Mucosa of gallbladder (tissue), 1 donor: ENCODE results near the gene LRP1. TPM values are rescaled to one million over a fixed set of nuclear protein-coding genes. Genes with fewer than 3 reads are reported as not detected.

Experiments
- DNase-seq: peaks from one replicate; pipeline ENCODE4 v3.0.0-alpha.2; 2020; ENCODE audit warnings: low spot score
- total RNA-seq: library from RNA; stranded (reverse); gene quantifications from one replicate; pipeline ENCODE4 v1.2.1, GENCODE V29; 2021
- donor health status: DM: no; HTN: no; CAD: no.

The LRP1 gene
- total RNA-seq, 1 donor from 2014 or later: 241 TPM

- no peak for DNase-seq
These were observed 6.7 kb downstream of the LRP1 start for GRCh38 chr12:57134949-57135348.

DNA sequence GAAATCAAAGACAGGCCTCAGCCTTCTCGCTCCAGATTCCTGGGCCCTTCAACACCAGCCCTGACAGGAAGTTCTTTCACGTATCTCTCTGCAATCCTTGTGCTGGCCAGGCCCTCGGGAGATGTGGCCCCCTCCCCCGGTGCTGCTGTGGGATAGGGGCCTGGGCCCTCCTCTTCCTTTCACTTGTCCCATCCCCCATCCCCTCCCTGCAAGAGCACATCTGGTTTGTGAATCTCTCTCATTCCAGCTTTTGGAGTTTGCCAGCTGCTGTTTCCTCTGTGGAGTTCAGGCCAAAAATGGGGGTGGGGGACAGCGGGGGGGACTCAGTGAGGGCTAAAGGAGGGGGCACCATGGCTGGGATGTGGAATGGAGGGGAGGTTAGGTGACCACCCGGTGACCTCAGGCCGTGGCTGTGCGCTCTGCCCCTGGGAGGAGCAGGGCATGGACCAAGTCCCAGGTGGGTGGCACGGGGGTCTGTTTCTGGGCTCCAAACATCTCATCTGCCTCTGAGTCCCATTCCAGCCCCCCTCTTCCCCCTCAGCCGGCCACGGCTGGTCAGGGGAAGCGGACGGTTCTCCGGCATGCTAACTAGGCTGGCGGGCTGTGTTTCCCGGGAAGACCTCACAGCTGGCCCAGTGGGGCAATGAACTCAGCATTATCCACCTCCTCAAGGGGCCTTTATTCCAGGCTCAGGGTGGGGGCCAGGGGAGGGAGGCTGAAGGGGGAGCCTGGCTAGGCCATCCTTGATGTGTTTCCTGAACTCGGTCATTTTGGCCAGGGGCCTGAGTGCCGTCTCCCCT, 7.4 kb downstream of the LRP1 start:
- no peak for DNase-seq

DNA sequence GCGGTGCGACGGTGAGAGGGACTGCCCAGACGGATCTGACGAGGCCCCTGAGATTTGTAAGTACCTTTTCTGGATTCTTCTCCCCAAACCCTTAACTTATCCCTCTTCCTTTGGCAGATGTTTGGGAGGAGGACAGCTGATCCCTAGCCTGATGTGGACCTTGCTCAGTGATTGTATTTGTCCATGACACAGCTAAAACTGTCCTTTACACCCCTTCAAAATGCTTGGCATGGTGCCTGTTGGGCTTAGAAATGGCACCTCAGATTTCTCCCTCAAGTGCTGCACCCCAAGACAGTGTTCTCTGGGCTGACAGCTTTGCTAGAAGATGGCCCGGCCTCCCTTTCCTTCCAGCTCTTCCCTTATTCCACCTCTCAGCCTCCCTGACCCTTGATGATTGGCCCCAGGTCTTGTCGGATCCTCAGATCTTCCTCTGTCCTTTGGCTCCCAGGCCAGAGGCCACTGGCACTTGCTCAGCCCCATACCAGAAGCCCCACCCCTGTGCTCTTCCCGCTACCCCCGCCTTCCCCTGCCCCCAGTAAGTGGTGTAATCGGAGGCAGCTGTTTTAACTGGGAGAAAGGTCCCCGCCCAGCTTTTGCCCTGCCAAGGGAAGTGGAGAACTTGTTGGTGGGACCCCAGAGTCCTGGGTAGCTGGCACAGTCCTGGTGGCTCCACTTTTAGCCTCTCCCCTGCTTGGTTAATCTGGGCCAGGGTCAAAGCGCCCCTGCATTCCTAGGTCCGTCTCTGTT, 10.4 kb downstream of the LRP1 start:
- DNase-seq: peak; percentile 31

GRCh38 chr12:57139796-57140649, 11.7 kb downstream of the LRP1 start:
- no peak for DNase-seq

- no peak for DNase-seq
These were observed 13.0 kb downstream of the LRP1 start for GRCh38 chr12:57141249-57141648.

DNA sequence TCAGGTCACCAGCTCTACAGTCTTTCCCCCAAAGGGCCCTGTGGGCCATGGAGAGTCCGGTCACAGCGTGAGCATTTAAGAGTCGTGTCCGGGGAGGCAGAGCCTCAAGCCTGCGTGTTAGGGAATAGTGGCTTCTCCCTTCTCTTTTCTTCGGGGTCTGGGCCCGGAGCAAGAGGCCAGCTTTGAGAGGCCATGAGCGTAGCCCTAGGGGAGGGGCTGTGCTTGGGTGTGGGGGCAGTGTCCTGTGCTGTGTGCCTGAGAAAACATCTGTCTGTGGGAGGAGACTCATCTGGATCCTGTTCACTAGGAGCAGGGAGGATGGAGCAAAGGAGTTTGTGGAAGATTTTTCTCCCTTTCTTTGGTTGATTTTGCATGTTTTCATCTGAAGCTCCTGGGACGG, 13.8 kb downstream of the LRP1 start:
- no peak for DNase-seq

DNA sequence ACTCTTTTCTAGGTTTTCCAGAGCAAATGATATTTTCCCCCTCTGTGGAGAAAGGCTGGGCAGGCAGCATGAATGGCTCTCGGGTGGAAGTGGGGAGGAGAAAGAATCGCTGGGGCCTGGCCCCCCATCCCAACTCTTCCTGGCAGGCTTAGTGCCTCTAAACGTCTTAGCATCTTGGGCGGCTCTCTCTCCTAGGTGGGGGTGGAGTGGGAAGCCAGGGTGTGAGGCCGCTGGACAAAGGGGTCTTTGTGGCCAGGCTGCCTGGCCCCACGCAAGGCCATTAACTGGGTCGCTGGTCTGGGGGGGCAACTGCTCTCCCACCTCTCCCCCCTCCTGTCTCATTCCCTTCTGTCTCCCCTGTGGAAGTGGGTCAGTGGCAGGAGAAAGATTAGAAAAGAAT, 14.4 kb downstream of the LRP1 start:
- DNase-seq: no peak

GRCh38 chr12:57143454-57143853, 15.2 kb downstream of the LRP1 start:
- DNase-seq: no peak

DNA sequence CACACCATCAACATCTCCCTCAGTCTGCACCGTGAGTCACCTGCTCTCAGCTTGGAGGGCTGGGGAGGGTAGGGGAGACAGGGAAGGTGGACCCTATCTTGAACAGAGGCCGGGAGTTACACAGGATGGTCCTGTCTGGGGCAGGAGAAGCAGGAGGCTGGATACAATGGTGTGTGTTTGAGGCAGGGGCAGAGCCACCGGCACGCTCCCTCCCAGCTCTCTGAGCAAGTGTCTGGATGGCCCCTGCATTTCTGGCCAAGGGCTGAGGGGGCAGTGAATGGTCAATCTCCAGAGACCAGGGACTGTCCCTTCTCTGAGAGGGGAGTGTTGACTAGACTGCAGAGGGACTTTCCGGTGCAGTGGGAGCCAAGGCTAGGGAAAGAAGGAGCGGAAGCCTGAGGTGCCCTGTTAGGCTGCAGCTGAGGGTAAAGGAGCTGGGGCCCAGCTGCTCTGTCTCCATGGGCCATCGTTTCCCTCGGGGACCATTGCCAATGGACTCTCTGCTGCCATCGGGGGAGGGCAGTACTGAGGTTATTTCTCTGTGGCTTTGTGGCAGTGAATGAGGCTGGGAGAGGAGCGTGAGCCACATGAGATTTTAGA, 17.3 kb downstream of the LRP1 start:
- no peak for DNase-seq

GRCh38 chr12:57146092-57146491, 17.8 kb downstream of the LRP1 start:
- no peak for DNase-seq

DNA sequence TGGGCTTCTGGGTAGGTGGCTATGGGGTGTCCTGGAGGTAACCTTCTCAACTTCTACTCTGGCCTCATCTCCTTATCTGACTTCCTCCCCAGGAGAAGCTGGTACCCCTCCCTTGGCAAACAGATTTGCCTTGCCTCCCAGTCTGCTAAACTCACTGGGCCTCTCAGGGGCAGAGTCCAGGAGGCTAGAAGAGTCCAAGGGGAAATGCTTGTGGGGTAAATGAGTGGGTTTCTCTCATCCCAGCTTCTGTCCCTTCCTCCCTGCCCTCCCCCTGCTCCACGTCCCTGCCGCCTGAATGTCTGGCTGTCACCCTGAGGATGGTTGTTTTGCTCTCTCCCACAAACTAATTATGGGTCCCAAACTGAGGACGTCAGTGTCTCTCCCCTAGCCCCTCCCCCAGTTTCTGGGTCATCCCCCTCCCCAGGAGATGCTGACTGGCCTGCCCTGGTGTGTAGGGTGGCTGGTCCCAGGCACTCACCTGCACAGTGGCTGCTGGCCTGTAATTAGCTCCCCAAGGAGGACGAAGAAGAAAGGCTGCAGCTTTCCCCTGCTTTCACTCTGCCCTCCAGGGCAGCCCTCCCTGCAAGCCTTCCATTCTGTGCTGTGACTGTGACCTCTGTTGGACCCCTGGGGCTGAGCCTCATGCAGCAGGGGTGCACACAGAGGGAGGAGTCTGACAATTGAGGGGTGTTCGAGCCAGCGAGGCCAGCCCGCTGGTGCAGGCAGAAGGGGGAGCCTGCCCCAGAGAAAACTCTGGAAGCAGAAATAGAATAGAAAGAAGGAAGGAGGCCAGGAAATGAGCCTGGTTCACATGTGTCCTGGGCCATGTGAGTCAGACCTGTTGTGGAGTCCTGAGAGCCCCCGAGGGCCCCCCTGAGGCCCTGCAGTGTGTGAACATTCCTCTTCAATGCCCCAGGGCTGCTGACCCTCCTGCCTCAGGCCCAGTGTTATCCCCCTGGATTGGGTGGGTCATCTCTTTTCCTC, 19.0 kb downstream of the LRP1 start, which contains the start of gene LRP1-AS:
Gene LRP1-AS (minus strand): TSS at position 659 of the 984 bp plus-strand sequence.
- no peak for DNase-seq

GRCh38 chr12:57148469-57149244, 20.4 kb downstream of the LRP1 start:
- DNase-seq: peak; percentile 59

DNA sequence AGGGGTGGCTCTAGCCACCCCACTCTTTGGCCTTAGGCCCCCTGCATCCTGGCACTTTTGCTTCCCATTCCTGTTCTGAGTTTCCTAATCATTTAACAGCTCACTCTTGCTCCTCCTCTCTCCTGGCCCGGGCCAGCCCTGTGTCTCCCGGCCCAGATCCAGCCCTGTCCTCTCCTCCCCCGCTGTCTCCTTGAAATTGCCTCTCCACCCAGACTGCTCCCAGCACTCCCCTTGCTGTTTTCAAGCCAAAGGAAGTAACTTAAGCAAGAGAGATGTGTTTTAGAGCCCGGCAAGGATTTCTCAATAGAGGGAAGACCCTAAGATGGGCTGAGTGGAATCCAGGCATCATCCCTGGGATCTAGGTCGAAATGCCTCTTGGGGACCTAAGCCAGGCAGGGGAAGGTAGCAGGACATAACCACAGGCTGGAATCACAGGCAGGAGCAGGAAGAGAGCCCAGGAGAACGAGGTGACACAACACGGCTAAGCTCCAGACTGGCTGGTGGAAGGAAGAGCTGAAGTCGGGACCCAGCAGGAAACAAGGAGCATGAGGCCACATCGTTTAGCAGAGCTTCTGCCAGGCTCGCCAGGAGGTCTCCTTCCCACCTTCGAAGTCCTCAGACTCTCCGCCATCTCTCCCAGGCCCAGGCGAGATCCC, 21.1 kb downstream of the LRP1 start:
- DNase-seq: peak; percentile 55

GRCh38 chr12:57150400-57151000, 22.2 kb downstream of the LRP1 start:
- DNase-seq: no peak

DNA sequence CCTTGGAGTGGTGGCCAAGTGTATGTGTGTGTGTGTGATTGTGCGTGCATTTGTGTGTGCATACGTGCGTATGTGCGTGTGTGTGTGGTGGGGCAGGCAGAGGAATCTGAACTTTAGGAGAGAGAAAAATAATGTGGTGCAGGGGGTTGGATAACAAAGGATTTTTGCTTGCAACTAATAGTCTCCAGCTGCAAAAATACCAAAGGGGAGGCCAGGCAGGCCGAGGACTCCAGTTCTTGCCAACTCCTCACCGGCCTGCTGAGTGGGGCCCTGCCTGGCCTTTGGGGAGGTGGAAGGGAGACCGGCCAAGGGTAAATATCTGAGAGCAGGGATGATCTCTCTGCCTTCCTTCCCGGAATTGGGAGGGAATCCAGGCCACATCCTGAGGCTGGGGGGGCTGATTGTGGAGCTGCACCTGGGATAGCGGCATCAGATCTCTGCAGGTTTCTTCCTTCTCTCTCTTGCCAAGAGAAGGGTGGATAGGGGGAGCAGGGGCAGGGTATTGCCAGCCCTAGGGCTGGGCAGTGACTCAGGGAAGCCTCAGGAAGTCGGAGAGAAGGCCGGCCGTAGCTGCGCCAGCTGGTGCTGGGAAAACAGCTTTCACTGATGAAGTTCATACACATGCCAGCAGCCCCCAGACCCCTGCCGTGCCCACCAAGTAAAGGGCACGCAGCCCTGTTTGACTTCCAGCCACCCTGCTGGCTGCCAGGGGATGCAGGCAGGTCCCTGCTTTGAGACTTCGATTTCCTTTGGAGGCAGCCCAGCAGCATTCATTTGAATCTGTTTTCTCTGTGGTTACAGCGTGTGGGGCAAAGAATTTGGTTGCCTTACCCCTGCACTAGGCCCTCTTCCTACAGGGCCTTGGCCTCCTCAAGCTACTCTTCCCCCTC, 23.7 kb downstream of the LRP1 start:
- peak; percentile 43 for DNase-seq

DNA sequence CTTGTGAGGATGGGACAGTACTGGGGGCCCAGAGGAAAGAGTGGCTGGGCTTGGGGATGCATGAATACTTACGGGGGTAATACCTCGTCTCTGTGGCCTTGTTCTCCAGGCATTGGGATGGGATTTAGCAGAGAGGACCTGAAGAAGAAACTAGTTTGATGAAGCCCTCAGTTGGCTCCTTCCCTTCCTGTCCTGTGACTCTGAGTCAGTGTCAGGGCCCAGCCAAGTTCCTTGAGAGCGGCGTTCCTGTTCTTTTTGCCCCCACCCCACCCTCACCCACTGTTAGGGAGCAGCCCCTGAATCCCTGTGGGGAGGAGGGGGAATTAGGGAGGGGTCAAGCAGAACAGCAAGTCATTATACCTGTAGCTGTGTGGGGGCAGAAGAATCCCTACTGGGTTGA, 24.4 kb downstream of the LRP1 start:
- DNase-seq: peak; percentile 77

DNA sequence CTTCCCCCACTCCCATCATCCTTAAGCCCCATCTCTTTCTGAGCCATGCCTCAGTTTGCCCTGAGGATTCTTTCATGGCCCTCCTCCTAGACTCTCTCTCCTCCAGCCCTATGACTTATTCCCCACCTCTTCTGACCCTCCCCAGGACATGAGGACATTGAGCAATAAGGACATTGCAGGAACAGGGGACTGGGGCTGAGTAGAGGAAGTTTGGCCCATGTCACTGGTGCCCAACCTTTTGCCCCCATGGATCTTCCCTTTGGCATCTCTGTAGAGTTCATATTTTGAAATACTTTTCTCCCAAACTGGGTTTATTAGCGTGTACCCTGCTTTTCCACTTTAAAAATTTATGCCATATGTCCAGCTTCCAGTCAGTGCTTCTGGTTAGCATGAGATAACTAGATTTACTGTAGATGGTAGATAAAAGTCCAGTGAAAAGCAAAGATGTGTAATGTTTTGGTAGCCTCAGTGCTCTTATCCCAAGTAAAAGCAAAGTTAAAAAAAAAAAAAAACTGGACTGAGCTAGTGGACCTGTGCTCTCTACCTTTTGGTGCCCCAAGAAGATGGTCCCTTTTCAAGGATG, 25.2 kb downstream of the LRP1 start:
- DNase-seq: no peak
